Activated CD4-positive, alpha-beta T cell treated with anti-CD3 and anti-CD28 coated beads, Interleukin-10, Interleukin-2, amounts not matched to agents 100 ng/mL and 50 ng/mL, durations not matched to agents 16 hours and 8 hours (primary cell): ENCODE data around the gene PI16.

ENCODE experiments used
- DNase-seq: peaks from one replicate; pipeline ENCODE4 v3.0.0-alpha.2; 2020

Gene PI16, protein sequence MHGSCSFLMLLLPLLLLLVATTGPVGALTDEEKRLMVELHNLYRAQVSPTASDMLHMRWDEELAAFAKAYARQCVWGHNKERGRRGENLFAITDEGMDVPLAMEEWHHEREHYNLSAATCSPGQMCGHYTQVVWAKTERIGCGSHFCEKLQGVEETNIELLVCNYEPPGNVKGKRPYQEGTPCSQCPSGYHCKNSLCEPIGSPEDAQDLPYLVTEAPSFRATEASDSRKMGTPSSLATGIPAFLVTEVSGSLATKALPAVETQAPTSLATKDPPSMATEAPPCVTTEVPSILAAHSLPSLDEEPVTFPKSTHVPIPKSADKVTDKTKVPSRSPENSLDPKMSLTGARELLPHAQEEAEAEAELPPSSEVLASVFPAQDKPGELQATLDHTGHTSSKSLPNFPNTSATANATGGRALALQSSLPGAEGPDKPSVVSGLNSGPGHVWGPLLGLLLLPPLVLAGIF

DNA sequence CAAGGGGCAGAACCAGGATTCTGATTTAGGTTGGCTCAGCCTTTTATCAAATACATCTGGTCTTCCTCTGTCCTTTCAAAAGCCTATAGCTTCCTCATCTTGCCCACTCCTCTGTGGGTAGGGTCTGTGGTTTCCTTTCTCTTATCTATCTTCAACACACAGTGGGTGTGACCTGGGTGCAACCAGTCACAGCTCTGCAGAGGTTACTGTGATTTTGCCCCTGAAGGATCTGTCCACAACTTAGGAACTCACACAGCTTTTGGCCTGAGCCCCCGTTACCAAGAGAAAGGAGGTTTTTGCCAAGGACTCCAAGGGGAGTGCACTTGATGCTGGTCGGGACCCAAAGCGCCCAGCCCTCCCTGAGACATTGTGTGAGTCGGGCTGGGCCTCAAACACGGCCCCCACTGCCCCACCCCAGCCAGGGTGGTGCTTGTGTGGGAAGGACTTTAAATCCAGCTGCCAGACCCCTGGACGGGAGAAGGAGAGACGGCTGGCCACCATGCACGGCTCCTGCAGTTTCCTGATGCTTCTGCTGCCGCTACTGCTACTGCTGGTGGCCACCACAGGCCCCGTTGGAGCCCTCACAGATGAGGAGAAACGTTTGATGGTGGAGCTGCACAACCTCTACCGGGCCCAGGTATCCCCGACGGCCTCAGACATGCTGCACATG is at the start of gene PI16:
TSS of gene PI16 (plus strand) at position 477 of the 670 bp plus-strand sequence. CDS start at position 500, 23 bp downstream.
- peak; percentile 57 for DNase-seq

DNA sequence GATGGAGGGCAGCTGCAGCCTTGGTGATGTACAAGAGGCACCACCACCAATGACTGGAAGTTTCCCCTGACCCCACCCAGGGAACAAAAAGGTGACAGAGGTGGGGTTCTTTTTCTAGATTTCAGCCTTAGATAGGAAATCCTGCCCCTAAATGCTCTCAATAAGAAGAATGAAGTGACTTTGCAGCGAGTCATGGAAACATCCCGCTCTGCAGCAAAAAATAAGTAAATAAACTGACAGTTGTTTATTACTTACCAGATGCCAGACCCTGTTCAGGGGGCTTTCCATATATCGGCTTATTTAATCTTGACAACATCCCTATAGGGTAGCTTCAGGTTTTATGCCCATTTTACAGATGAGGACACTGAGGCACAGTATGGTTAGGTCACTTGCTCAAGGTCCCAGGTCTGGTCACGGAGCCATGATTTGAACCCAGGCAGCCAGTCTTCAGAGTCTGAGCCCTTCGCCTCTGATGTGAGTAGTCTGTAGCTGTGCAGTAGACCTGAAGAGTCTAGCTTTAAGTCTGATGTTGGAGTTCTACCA is 49.6 kb upstream of the PI16 start:
- DNase-seq = no peak

DNA sequence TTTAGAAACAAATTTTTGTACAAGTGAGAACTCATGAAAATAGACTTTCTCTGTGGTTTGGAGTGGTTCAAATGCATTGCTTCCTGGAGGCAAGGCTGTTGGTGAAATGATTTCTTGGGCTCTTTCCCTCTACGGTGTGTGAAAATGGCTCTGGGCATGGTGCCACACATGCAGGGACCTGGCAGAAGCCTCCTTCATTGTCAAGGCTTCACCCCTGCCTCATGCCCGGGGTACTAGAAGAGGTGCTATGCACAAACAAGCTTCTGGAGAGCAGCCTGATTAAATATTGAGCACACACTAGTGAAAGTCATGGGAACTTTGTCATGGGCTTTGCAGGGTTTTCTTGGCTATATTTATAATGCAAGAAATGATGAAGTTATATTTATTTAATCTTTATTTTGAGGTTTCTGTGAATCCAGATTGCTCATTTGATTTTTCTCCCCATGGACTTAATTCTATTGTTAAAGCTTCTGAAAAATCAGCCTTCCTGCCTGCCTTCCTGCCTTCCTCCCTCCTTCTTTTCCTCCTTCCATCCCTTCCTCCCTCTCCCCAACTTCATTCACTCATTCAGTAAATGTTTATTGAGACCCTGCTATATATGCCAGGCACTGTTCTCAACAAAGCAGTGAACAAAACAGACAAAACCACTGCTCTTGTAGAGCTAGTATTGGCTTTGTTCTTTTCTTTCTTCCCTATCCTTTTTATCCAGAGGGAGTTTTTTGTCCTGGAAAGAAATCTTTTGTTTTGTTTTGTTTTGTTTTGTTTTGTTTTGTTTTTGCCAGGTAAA is 47.8 kb upstream of the PI16 start:
- no peak for DNase-seq

DNA sequence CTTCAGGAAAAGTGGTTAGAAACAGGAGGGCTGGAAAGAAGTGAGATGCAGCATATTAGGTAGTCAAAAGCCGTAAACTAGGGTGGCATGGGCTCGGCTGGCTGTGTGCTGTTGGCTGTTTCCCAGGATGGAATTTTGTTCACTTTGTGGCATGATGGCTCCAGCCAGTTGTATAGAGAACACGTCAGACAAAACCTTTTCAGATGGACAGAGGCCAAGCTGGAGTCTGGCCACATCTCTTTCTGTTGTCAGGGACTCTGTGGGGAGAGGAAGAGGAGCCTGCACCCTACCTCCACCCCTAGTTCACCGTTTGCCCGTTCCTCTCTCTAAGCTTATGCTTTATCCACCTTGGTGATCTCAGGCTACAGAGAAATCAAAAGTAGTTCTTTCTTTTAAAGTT is 46.8 kb upstream of the PI16 start:
- no peak for DNase-seq

DNA sequence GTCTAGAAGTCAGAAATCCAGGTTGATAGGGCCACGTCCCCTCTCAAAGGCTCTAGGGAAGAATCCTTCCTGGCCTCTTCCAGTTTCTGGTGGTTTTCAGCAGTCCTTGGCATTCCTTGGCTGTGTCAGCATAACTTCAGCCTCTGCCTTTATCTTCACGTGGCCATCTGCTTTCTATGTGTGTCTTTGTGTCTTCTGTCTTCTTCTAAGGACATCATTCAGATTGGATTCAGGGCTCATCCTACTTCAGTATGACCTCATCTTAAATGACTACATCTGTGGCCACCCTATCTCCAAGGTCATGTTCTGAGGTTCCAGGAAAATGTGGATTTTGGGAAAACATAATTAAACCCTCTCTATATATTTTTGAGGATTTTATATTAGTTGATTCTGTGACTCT is 45.8 kb upstream of the PI16 start:
- no peak for DNase-seq

DNA sequence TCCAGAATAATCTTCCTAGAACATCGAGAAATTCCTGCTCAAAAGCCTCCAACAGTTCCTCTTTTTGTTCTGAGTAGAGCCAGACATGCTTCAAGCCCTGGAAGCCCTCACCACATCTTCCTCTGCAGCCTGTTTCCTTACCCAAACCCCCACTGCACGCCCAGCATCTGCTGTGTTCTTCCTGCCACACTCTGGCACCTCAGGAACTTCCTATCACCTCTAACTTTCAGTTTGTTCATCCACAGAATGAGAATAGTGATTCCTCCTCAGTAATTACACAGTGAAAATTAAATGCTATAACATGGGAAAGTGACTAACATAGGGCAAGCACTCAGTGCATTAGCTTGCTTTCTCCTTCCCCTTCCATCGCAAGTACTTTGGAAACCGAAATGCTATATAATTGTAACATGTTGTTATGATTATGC is 42.5 kb upstream of the PI16 start:
- DNase-seq = peak; percentile 75

DNA sequence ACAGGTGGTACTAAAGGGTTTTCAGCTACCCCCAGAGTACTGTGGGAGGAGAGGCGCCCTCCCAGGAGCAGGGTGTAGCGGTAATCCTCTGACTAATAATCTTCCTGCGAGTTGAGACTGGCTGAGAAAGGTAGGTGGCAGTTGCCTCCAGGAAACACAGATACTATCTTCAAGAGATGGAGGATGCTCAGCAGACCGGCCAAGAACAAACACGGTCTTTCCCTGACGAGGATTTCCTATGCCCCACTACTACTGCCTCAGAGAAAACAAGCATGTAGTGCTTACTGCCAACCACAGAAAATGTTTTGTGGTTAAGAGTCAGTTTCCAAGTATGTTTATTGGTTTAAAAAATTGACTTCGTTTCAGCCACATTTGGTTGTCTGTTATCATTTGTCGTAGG is 42.0 kb upstream of the PI16 start:
- peak; percentile 96 for DNase-seq

DNA sequence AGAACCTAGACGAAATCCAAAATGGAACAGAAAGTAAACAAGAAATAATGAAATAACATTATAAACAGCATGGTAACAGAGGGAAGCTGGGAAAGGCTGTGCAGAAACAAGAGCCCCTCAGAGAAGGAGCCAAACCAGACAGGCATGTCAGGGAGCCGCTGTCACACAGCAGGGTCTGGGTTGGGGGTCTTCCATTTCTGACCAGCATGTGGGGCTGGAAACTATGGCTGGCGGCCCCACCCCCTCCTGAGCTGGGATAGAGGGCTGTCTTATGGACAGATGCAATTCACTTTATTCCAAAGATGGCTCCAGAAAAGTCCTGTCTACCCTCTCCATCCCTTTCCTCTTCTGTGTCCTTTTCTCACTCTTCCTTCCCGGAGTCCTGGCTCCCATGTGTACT is 41.5 kb upstream of the PI16 start:
- no peak for DNase-seq

DNA sequence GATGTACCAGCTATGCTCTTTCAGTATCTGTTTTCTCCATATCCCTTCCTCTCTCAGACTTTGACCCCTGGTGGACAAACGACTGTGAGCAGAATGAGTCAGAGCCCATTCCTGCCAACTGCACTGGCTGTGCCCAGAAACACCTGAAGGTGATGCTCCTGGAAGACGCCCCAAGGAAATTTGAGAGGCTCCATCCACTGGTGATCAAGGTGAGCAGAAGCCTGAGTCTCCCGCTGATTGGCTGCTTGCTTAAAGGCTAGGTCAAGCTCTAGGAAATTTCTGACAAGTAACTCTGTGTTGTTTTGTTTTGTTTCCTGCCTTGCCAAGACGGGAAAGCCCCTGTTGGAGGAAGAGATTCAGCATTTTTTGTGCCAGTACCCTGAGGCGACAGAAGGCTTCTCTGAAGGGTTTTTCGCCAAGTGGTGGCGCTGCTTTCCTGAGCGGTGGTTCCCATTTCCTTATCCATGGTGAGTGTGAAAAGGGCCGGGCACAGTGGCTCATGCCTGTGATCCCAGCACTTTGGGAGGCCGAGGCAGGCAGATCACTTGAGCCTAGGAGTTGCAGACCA is 40.2 kb upstream of the PI16 start:
- peak; percentile 79 for DNase-seq

DNA sequence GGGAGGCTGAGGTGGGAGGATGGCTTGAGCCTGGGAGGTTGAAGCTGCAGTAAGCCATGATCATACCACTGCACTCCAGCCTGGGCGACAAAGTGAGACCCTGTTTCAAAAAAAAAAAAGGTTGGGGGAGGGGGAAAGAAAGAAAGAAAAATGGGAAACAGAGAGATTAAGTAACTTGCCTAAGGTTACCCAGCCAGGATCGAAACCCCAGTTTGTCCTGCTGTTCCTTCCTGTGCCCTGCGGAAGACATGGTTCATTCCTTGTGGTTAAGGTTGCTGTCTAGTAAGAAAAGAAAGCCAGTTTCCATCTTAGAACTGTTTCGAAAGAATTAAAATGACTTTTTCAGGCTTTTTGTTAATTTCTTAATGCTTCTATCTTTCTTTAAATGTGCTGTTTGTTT is 38.9 kb upstream of the PI16 start:
- DNase-seq = no peak

DNA sequence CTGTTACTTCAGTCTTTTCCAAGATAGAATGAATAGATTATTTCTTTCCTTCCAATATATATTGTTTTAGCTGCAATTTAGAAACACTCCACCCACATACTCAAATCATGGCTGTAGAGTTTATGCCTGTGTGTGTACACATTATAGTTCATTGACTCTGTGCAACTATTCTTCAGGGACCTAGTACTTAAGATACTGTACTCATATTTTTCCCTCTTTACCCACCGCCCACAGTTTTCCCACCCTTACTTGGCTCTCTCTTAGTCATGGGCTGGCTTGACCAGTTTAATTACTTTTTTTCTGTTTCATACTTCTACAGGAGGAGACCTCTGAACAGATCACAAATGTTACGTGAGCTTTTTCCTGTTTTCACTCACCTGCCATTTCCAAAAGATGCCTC is 38.4 kb upstream of the PI16 start:
- no peak for DNase-seq

DNA sequence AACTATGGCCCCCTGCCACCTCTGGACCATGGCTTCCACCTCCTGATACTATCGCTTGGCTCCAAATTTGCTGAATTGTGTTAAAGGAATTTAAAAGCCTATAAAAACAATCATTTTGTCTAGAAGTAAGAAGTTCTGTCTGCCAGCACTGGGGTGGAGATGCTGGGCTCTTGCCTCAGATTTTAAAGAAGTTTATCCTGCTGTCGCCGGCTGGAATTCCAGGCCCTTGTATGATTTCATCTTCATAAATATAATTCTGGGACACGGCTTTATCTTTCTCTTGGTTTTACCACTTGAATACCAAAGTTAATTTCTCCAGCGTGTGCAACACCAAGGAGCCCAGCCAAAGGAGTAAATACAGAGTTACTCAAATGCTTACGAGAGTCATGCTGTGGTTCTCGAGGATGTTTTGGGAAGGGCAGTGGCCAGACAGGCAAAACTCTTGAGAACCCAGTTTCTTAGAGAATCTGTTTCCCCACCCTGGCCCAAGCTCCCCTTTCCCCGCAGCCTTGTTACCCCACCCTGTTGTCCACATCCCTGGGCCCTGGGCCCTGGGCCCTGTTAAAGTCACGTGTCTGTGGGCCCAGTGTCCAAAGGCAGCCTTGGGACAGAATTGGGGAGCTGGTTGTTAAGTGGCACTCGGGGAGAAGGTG is 36.9 kb upstream of the PI16 start:
- DNase-seq = no peak

DNA sequence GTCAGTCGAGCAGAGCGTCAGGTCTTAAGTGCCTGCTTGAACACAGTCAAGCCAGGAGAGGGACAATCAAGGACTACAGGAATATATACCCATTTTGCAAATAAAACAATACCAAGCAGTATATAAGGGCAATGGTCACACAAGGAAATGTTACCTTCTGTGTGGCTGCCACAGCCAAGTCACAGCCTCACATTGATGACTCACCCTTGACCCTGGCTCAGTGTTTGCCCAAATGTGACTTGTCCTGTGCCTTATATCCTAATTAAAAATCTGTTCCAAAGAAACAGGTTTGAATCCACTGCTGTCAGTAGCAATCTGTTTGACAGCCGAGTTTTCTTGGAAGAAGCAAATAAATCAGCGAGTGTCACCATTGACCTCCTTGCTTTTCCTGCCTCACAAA is 34.5 kb upstream of the PI16 start:
- no peak for DNase-seq

DNA sequence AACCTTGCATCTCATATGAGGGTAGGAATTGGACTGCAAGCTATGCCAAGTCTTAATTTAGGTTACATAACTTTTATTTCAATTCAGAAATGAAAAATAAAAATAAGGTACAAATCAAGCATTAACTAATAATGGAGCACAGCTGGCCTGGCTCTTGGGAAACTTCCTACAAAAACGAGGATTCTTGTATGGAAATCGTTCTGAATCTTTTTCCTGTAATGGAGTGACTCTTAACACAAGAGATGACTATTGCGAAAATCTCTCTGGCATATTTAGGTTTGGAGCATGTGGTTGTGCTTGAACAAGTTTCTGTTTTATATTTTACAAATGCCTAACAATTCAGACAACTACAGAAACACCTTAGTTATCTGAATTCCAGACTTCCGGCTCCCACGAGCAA is 34.0 kb upstream of the PI16 start:
- DNase-seq = no peak

DNA sequence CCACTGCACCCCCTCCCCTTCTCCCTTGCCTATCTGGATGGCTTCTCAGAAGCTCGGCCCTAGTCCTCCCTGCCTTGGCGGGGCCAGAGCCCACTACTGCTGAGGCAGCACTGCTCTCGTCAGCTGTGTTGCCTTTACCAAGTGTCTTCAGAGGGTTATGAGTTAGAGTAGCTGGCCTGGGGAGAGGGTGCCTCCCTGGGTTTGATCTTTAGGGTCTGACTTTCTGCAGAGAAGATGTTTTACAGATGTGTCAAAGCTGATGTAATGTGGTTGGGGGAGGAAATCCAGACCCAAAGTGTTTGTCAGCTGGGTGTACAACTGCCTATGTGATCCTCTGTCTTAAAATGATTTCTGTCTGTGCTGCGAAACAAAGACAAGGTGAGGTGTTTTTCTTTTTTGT is 30.4 kb upstream of the PI16 start:
- DNase-seq = peak; percentile 28

DNA sequence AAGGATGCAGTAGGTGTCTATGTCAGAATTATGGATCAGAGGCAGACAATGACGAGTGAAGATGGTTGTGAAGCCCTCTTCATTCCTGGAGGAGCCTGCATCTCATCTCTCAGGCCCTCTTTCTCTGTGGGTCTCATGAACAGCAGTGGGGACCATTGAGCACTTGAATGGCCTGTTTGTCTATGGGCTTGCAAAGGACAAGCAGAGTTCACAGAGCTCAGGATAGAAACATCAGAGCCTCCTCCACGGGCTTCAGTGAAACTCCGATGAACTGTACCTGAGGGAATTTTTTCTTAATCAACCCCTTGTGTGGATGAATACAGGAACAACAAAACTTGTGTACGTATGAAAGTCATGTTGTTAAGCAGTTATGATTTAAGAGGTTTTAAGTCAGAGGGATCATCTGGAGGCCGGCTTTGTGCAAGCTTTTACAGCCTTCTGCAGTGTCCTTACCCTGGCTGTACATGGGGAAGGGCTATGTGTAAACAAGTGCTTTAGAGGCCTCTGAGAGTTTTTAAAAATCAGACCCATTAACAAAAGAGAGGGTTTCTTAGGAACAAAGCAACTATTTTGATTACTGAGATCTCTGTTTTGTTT is 29.7 kb upstream of the PI16 start:
- no peak for DNase-seq

DNA sequence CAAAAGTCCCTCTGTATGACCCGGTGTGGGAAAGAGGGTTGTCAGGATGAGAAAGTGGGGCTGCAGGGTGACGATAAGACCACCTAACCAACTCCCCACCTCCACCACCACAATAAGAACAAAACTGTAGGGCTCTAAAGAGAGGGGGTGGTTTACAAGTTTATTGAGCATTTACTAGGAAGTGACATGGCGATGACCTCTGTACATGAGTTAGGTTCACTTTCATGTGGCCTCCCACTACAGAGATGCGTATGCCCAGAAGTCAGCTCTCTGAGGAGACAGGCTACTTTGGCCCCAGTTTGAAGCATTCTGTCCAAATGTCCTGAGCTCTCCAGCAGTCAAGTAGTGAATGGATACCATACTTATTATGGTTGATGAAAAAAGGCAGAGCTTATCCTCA is 28.7 kb upstream of the PI16 start:
- peak; percentile 52 for DNase-seq

DNA sequence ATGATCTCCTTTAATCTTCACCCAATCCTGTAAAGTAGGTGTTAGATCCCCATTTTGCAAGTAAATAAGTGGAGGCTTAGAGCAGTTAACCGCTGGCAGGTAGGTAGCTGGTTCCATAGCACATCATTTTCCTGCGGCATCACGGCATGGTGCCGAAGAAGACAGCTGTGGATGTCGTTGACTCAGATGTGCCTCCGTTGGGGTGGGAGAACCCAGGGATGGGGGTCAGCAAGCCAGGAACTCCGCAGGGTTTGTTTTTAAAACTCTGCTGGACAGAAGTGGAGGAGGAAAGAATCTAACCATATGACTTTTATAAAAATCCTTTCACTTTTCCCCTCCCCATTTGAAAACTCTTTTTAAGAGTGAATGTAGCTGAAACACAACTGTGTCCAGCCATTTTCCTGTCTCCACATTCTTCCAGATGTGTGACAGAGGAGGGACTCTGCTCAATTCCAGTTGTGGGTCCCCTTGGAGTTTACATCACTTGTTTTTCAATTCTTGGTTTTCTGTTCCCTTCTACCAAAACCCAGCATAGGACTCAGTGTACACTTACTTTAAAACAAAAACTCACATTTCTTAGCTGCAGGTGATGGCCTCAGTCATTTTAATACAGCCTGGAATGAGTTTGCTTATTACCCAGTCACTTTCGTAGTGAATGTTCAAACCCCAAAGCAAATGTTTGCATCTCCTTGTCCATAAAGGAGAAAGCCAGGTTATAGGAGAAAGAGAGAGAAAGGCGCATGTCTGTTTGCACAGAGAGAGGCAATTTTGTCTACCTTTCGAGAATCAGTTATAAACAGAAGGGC is 27.6 kb upstream of the PI16 start:
- peak; percentile 58 for DNase-seq

DNA sequence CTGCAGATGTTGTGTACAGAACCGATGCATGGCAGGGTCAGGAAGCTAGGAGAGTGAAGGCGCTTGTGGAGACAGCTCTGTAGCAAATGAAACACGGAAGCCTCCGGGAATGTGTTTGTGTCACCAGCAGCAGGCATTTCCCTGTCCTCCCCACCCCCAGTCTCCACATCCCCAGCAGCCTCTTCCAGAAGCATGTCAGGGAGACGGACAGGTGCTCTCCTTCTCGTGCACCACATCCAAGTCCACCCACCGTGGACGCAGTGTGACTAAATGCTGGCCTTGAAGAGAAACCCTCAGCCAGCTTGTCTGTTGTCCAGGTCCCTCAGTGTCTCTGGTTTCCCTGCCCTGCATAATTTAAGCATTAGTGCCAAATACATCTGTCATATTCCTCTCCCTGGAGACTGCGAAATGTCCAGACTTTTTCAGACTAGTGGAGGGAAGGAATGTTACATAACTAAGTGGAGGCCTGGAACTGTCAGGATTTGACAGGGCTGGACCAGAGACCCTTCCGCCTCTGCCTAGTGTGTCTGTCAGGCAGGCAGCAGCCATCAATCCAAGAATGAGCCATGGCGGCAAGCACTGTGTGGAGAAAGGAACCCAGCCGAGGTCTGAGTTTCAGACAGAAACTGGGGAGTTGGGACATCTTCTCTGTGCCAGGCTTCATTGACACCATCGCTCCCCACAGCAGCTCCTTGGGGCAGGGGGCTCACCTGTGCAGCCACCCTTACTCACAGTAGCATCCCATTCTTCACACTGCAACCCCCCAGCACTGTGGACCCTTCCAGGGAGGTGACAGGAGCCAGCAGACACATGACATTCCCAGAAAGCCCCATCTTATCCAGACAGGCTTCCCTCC is 26.6 kb upstream of the PI16 start:
- DNase-seq = no peak

DNA sequence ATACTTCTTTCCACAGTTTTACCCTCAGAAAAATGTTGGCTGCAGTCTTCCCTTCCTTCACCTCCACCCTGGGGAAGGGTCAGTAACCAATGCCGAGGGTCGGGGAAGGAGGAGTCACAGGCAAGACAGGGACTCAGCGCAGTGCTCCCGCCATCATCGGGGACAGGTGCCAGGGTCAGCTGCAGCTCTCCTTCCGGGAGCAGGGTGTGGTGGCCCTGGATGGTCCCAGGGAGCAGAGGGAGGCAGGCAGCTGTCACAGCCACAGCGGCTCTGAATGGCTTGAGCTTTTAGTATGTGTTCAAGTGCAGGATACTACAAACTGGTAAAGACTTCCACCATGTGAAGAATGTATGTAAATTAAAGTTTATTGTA is 26.0 kb upstream of the PI16 start:
- DNase-seq = no peak
